IMR-90 (cell line): ENCODE measurements around the gene LRP6.

Experiments used
- CEBPB ChIP-seq: IDR thresholded peaks from 2 replicates; pipeline ENCODE4 v1.6.1; 2012; ENCODE audit warnings: low read depth, low read length, improper control_type of control experiment
- MAFK ChIP-seq: IDR thresholded peaks from 2 replicates; pipeline ENCODE4 v1.6.1; 2012; ENCODE audit warnings: low read depth, low read length, improper control_type of control experiment
- MAZ ChIP-seq: IDR thresholded peaks from 2 replicates; pipeline ENCODE4 v1.6.1; 2012; ENCODE audit warnings: low read depth, mild to moderate bottlenecking, low read length, improper control_type of control experiment, moderate library complexity, borderline replicate concordance
- MXI1 ChIP-seq: IDR thresholded peaks from 2 replicates; pipeline ENCODE4 v1.6.1; 2012; ENCODE audit warnings: low read depth, mild to moderate bottlenecking, low read length, moderate library complexity, borderline replicate concordance
- POLR2A ChIP-seq: IDR thresholded peaks from 2 replicates; pipeline ENCODE4 v1.6.1; 2012; ENCODE audit warnings: mild to moderate bottlenecking, low read depth, low read length
- RAD21 ChIP-seq: IDR thresholded peaks from 2 replicates; pipeline ENCODE4 v1.6.1; 2012; ENCODE audit warnings: low read length, improper control_type of control experiment
- RCOR1 ChIP-seq: IDR thresholded peaks from 2 replicates; pipeline ENCODE4 v1.6.1; 2012; ENCODE audit warnings: mild to moderate bottlenecking, low read length, improper control_type of control experiment; ENCODE audit not compliant: insufficient replicate concordance
- RFX5 ChIP-seq: IDR thresholded peaks from 2 replicates; pipeline ENCODE4 v1.8.0; 2012; ENCODE audit warnings: low read depth, mild to moderate bottlenecking, low read length, moderate library complexity
- SMC3 ChIP-seq: fragments of 150-350 bp; IDR thresholded peaks from 2 replicates; pipeline ENCODE4 v1.6.1; 2016; ENCODE audit warnings: low read depth, mild to moderate bottlenecking, antibody characterized with exemption, low read length, moderate library complexity
- TF ChIP-seq, protein P1 (sequence below): conservative IDR thresholded peaks from 2 replicates; pipeline ENCODE4 v1.5.1; 2012; ENCODE audit warnings: mild to moderate bottlenecking, low read depth, low read length, improper control_type of control experiment
- TF ChIP-seq, protein P2 (sequence below): fragments of 150-350 bp; IDR thresholded peaks from 2 replicates; pipeline ENCODE4 v1.6.1; 2017; ENCODE audit warnings: mild to moderate bottlenecking, antibody characterized with exemption, low read length, low read depth

DNA sequence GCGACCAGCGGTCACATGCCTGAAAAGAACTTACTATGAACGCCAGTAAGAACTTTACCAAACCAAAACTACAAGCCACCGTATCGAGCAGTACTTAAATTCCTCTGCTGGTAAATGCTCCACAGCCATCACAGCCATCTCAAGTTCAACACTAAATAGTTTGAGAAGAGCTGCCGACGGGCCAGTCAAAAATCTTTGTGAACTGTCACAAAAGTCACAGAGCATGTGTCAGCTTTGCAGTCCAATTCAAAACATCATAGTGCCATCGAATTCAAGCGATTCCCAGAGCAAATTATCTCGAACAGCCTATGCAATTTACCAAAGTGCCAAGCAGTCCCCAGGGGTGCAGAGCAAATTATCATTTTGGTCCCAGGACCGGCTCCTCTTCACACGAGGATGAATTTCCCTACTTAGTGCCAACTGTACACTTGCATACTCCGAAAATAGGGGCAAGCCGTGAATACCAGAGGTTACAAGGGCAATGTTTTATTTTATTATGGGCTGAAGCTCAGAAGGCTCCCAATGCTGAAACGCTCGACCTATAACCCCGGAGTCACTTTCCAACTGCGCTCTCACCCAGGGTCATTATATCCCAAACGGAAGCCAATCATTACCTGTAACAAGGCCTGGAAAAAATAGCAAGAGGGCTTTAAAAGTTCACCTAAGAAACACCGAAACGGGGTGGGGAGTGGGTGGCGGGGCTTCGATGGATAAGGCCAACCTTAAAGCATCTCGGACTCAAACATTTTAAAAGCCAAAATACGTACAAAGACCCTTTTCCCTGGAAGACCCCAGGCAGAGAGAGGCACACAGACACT is 1.1 kb downstream of the LRP6 start:
- no peak for TF ChIP-seq CEBPB
- TF ChIP-seq, protein P1, sequence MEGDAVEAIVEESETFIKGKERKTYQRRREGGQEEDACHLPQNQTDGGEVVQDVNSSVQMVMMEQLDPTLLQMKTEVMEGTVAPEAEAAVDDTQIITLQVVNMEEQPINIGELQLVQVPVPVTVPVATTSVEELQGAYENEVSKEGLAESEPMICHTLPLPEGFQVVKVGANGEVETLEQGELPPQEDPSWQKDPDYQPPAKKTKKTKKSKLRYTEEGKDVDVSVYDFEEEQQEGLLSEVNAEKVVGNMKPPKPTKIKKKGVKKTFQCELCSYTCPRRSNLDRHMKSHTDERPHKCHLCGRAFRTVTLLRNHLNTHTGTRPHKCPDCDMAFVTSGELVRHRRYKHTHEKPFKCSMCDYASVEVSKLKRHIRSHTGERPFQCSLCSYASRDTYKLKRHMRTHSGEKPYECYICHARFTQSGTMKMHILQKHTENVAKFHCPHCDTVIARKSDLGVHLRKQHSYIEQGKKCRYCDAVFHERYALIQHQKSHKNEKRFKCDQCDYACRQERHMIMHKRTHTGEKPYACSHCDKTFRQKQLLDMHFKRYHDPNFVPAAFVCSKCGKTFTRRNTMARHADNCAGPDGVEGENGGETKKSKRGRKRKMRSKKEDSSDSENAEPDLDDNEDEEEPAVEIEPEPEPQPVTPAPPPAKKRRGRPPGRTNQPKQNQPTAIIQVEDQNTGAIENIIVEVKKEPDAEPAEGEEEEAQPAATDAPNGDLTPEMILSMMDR = no peak
- no peak for TF ChIP-seq SMC3
- no peak for TF ChIP-seq RFX5
- TF ChIP-seq, protein P2, sequence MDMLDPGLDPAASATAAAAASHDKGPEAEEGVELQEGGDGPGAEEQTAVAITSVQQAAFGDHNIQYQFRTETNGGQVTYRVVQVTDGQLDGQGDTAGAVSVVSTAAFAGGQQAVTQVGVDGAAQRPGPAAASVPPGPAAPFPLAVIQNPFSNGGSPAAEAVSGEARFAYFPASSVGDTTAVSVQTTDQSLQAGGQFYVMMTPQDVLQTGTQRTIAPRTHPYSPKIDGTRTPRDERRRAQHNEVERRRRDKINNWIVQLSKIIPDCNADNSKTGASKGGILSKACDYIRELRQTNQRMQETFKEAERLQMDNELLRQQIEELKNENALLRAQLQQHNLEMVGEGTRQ = no peak
- no peak for TF ChIP-seq MAFK
- no peak for TF ChIP-seq POLR2A
- TF ChIP-seq RAD21 = peak; percentile 18; the same call in 1 of the 2 replicates
- TF ChIP-seq RCOR1 = no peak
- TF ChIP-seq MXI1 = no peak
- no peak for TF ChIP-seq MAZ
